GM12864 (cell line): Measurements from ENCODE around the gene DHRS4.
"Not testable (repeated sequence)": the region's sequence is repeated elsewhere in the genome, so short reads cannot be mapped to it uniquely, and the experiment has no call there.

ENCODE experiments used
- DNase-seq: peaks from one replicate; pipeline ENCODE4 v3.0.0-alpha.2; 2011; ENCODE audit warnings: low read depth
- H3K4me3 ChIP-seq: 2 replicates; pipeline ENCODE4 v1.5.1; 2011; ENCODE audit warnings: mild to moderate bottlenecking, low read depth, low read length, control low read depth
- CTCF ChIP-seq: IDR thresholded peaks from 2 replicates; pipeline ENCODE4 v1.5.1; 2011; ENCODE audit warnings: low read depth, mild to moderate bottlenecking, moderate library complexity, low read length, control low read depth, inconsistent platforms; ENCODE audit errors: missing control alignments

DHRS4 gene

GRCh38 chr14:23938823-23939222 lies 14.7 kb upstream of the DHRS4 start:
- no peak for DNase-seq
- no peak for TF ChIP-seq CTCF

GRCh38 chr14:23939607-23940326 lies 13.8 kb upstream of the DHRS4 start:
- TF ChIP-seq CTCF = no peak
- no peak for DNase-seq
- H3K4me3 ChIP-seq = no peak overlapping the region

More at GRCh38 chr14:23938823-23939222, 14.7 kb upstream of the DHRS4 start:
- H3K4me3 ChIP-seq = no peak overlapping the region

GRCh38 chr14:23941230-23941629 lies 12.3 kb upstream of the DHRS4 start:
- TF ChIP-seq CTCF = no peak
- no peak overlapping the region for H3K4me3 ChIP-seq
- no peak for DNase-seq

- TF ChIP-seq CTCF = no peak
- no peak for DNase-seq
- no peak overlapping the region for H3K4me3 ChIP-seq
These were observed 11.9 kb upstream of the DHRS4 start for GRCh38 chr14:23941669-23942068.

- no peak overlapping the region for H3K4me3 ChIP-seq
- no peak for DNase-seq
- no peak for TF ChIP-seq CTCF
These were observed 11.0 kb upstream of the DHRS4 start for GRCh38 chr14:23942587-23942986.

- DNase-seq, H3K4me3 ChIP-seq: not testable (repeated sequence)
These were observed 4.5 kb upstream of the DHRS4 start for GRCh38 chr14:23949069-23949468.

- no peak for DNase-seq
- no peak overlapping the region for H3K4me3 ChIP-seq
- TF ChIP-seq CTCF = no peak
These were observed 3.0 kb upstream of the DHRS4 start for GRCh38 chr14:23950411-23951135.

- not testable (repeated sequence) for H3K4me3 ChIP-seq, DNase-seq
These were observed 2.5 kb upstream of the DHRS4 start for GRCh38 chr14:23951136-23951466.
